Measurements from ENCODE around the gene SLC12A3.
"Not testable (repeated sequence)": the region's sequence is repeated elsewhere in the genome, so short reads cannot be mapped to it uniquely, and the experiment has no call there.

Gene SLC12A3

GRCh38 chr16:56870276-56870888 is 5.4 kb downstream of the SLC12A3 start:
- no peak for DNase-seq

- DNase-seq, result no peak
These were observed 6.2 kb downstream of the SLC12A3 start for GRCh38 chr16:56871172-56871593.

GRCh38 chr16:56872863-56873391 is 7.9 kb downstream of the SLC12A3 start:
- no peak for DNase-seq

GRCh38 chr16:56874800-56875199 is 9.8 kb downstream of the SLC12A3 start:
- no peak for DNase-seq

- DNase-seq, result no peak
These were observed 11.0 kb downstream of the SLC12A3 start for GRCh38 chr16:56876048-56876447.

GRCh38 chr16:56877486-56878182 is 12.6 kb downstream of the SLC12A3 start:
- DNase-seq, result no peak

GRCh38 chr16:56878282-56878854 is 13.4 kb downstream of the SLC12A3 start:
- DNase-seq, result no peak

- no peak for DNase-seq
These were observed 14.3 kb downstream of the SLC12A3 start for GRCh38 chr16:56879276-56879675.

GRCh38 chr16:56880176-56880575 is 15.2 kb downstream of the SLC12A3 start:
- no peak for DNase-seq

GRCh38 chr16:56880685-56881084 is 15.7 kb downstream of the SLC12A3 start:
- no peak for DNase-seq

GRCh38 chr16:56882077-56882800 is 17.2 kb downstream of the SLC12A3 start:
- no peak for DNase-seq

GRCh38 chr16:56883586-56883985 is 18.6 kb downstream of the SLC12A3 start:
- no peak for DNase-seq

GRCh38 chr16:56884026-56884582 is 19.1 kb downstream of the SLC12A3 start:
- no peak for DNase-seq

GRCh38 chr16:56884929-56885328 is 19.9 kb downstream of the SLC12A3 start:
- DNase-seq, result not testable (repeated sequence)

- DNase-seq, result no peak
These were observed 20.6 kb downstream of the SLC12A3 start for GRCh38 chr16:56885446-56886162.

- DNase-seq, result no peak
These were observed 21.3 kb downstream of the SLC12A3 start for GRCh38 chr16:56886296-56886695.

GRCh38 chr16:56886826-56887225 is 21.8 kb downstream of the SLC12A3 start:
- no peak for DNase-seq

GRCh38 chr16:56888806-56889205 is 23.8 kb downstream of the SLC12A3 start:
- DNase-seq, result no peak

GRCh38 chr16:56889206-56889605 is 24.2 kb downstream of the SLC12A3 start:
- DNase-seq, result no peak

GRCh38 chr16:56891685-56892084 is 26.7 kb downstream of the SLC12A3 start:
- no peak for DNase-seq

- DNase-seq, result no peak
These were observed 27.7 kb downstream of the SLC12A3 start for GRCh38 chr16:56892705-56893104.

GRCh38 chr16:56894331-56894917 is 29.4 kb downstream of the SLC12A3 start:
- no peak for DNase-seq
